Left ventricle myocardium inferior (tissue), 1 donor: Measurements from ENCODE around the gene CISH. TPM values are rescaled to one million over a fixed set of nuclear protein-coding genes. Genes with fewer than 3 reads are reported as not detected.

ENCODE experiments used
- DNase-seq: peaks from one replicate; pipeline ENCODE4 v3.0.0-alpha.2; 2020
- H3K27ac ChIP-seq: fragments of 200-600 bp; replicated peaks from 2 replicates; pipeline ENCODE4 v1.8.0; 2021
- H3K27me3 ChIP-seq: fragments of 200-600 bp; 2 replicates; pipeline ENCODE4 v1.8.0; 2021; ENCODE audit warnings: low read depth
- H3K36me3 ChIP-seq: fragments of 200-600 bp; 2 replicates; pipeline ENCODE4 v1.8.0; 2021
- H3K4me1 ChIP-seq: fragments of 200-600 bp; 2 replicates; pipeline ENCODE4 v1.8.0; 2021
- H3K4me3 ChIP-seq: fragments of 200-600 bp; 2 replicates; pipeline ENCODE4 v1.8.0; 2021; ENCODE audit warnings: mild to moderate bottlenecking, moderate library complexity
- H3K9me3 ChIP-seq: fragments of 200-600 bp; replicated peaks from 2 replicates; pipeline ENCODE4 v1.8.0; 2021
- CTCF ChIP-seq: fragments of 200-600 bp; IDR thresholded peaks from 2 replicates; pipeline ENCODE4 v1.8.0; 2021; ENCODE audit warnings: antibody characterized with exemption, mild to moderate bottlenecking, borderline replicate concordance
- intact Hi-C: fragments of 100-400 bp; cut with micrococcal nuclease; formaldehyde crosslinking; loops from one replicate; pipeline ENCODE4 v1.11.0; 2022
- total RNA-seq: library from RNA; stranded (reverse); fragmentation: NEBNext Ultra II Directional; extraction: Animal tissue kit (Norgen Biotek cat#: 25700); gene quantifications from one replicate; pipeline ENCODE4 v1.2.1, GENCODE V29; 2021
- donor health status: DM: no; HTN: yes; CAD: no; lungs with severe emphysema.

CISH gene
- total RNA-seq, 1 donor from 2014 or later, result 16.6 TPM

- DNase-seq, result no peak
- H3K9me3 ChIP-seq, result no peaks in the 10 kb centered on the region
- intact Hi-C loops, result no loop called here
Measured at GRCh38 chr3:50657407-50657806, 45.8 kb upstream of the CISH start.

GRCh38 chr3:50656417-50657195 lies 45.0 kb upstream of the CISH start:
- H3K4me1 ChIP-seq, result peaks cover 12% of the 10 kb centered on the region
- intact Hi-C loops, result no loop called here
- DNase-seq, result no peak
- no peaks in the 10 kb centered on the region for H3K9me3 ChIP-seq
- H3K27ac ChIP-seq, result no peak overlapping the region
- no peak overlapping the region for H3K4me3 ChIP-seq
- no peak for TF ChIP-seq CTCF
- H3K36me3 ChIP-seq, result no peaks in the 10 kb centered on the region
- no peaks in the 10 kb centered on the region for H3K27me3 ChIP-seq

More at GRCh38 chr3:50657407-50657806, 45.8 kb upstream of the CISH start:
- Histone ChIP-seq H3K4me3 (no peak overlapping the region), H3K27me3 (no peaks in the 10 kb centered on the region), H3K27ac (no peak overlapping the region), H3K36me3 (no peaks in the 10 kb centered on the region), H3K4me1 (peaks cover 4% of the 10 kb centered on the region)
- TF ChIP-seq CTCF, result no peak

GRCh38 chr3:50655009-50655830 lies 43.6 kb upstream of the CISH start:
- TF ChIP-seq CTCF, result no peak
- H3K27me3 ChIP-seq, result no peaks in the 10 kb centered on the region
- no peaks in the 10 kb centered on the region for H3K36me3 ChIP-seq
- H3K27ac ChIP-seq, result no peak overlapping the region
- intact Hi-C loops, result no loop called here
- no peak overlapping the region for H3K4me3 ChIP-seq
- no peak for DNase-seq
- no peaks in the 10 kb centered on the region for H3K9me3 ChIP-seq
- H3K4me1 ChIP-seq, result peaks cover 25% of the 10 kb centered on the region

GRCh38 chr3:50653937-50654595 lies 42.5 kb upstream of the CISH start:
- Histone ChIP-seq H3K9me3 (no peaks in the 10 kb centered on the region), H3K4me3 (no peak overlapping the region), H3K36me3 (no peaks in the 10 kb centered on the region), H3K27ac (no peak overlapping the region), H3K4me1 (peaks cover 34% of the 10 kb centered on the region), H3K27me3 (no peaks in the 10 kb centered on the region)
- no peak for TF ChIP-seq CTCF
- no peak for DNase-seq
- intact Hi-C loops, result no loop called here

GRCh38 chr3:50652709-50653108 lies 41.1 kb upstream of the CISH start:
- peaks cover 7% of the 10 kb centered on the region for H3K36me3 ChIP-seq
- H3K4me1 ChIP-seq, result peaks cover 48% of the 10 kb centered on the region
- intact Hi-C loops, result no loop called here
- no peaks in the 10 kb centered on the region for H3K27me3 ChIP-seq
- no peaks in the 10 kb centered on the region for H3K9me3 ChIP-seq
- peak; percentile 49 for DNase-seq
- peak overlapping the region; percentile 90 for H3K27ac ChIP-seq
- peak; percentile 61 for TF ChIP-seq CTCF
- H3K4me3 ChIP-seq, result no peak overlapping the region
